GM12874 (cell line): ENCODE data around the gene WWOX.

Experiments
- TF ChIP-seq, protein P1 (sequence below): IDR thresholded peaks from 2 replicates; pipeline ENCODE4 v1.5.1; 2011; ENCODE audit warnings: low read depth, mild to moderate bottlenecking, control low read depth, low read length, moderate library complexity; ENCODE audit not compliant: insufficient read depth

Gene WWOX

DNA sequence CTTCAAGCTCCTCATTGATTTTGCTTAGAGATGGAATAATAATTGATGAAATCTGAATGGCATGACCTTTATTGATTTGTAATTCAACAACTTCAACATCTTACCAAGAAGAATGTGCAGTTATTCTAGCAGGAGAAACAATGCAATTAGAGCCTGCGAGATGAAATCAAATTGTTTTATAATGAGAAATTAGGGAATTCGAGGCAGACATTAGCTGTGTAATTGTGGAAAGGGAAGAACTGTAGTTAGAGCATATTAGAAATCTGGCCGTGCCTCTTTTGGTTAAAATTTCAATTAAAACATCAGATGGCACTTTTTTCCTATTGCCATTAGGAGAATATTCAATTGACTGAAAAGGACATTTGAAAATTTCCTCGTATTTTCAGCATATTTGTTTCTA, 325.8 kb downstream of the WWOX start:
- TF ChIP-seq, protein P1, sequence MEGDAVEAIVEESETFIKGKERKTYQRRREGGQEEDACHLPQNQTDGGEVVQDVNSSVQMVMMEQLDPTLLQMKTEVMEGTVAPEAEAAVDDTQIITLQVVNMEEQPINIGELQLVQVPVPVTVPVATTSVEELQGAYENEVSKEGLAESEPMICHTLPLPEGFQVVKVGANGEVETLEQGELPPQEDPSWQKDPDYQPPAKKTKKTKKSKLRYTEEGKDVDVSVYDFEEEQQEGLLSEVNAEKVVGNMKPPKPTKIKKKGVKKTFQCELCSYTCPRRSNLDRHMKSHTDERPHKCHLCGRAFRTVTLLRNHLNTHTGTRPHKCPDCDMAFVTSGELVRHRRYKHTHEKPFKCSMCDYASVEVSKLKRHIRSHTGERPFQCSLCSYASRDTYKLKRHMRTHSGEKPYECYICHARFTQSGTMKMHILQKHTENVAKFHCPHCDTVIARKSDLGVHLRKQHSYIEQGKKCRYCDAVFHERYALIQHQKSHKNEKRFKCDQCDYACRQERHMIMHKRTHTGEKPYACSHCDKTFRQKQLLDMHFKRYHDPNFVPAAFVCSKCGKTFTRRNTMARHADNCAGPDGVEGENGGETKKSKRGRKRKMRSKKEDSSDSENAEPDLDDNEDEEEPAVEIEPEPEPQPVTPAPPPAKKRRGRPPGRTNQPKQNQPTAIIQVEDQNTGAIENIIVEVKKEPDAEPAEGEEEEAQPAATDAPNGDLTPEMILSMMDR = no peak

DNA sequence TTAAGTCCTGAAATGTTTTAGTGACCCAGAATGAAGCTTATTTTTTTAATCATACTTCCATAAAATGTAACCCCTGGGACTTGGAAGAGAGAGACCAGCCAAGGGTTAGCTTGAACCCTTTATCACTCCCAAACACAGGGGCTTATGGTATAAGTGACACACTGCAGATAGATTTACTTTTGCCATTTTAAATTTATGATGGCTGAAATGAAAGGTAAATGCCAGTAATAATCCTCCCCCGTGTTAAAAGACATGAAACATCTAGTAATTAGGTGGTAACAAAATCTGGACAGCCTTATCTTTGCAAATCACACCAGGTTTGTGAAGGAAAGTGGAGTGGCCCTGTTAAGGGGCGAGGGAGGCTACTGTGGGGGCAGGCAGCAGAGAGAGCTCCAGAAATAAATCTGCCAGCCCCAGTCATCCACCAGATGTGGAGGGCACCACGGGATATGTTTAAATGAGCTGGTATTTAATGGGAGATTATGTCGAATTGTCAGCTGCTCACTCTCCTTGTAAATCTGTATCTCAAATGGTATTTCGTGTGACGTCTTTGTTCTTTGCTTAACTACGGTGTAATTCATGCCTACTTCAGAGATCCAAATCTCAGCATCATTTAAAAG, 326.5 kb downstream of the WWOX start:
- TF ChIP-seq, protein P1 = no peak

GRCh38 chr16:78428193-78428592, 328.7 kb downstream of the WWOX start:
- TF ChIP-seq, protein P1 = no peak

GRCh38 chr16:78430281-78430680, 330.8 kb downstream of the WWOX start:
- TF ChIP-seq, protein P1 = no peak

DNA sequence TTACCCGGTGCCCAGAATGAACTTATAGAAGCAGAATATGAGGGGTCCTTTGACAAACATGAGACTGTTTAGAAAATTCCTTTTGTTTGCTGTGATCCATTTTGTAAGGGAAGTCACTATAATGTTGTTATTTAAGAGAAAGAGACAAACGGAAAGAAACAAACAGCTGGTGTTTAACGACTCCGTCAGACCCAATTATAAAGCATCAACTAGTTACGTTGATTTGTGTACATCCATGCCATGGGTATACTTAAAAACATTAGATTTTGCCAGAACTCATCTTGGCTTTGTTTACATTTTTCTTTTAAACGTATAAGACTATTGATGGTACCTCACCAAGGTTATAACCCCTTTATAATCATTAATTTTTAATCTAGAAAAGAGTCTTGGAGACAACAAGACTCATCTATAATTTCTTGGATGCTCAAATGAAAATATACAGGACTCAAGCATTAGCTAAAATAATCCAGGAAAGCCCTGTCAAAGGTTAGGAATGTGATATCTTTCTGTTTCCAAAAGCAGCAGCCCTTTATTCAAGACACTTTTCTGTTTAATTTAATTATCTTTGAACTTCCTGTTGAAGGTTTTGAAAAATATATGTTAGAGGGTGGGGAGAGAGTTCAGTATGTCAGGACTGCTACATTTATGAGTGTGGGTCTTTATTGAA, 331.7 kb downstream of the WWOX start:
- TF ChIP-seq, protein P1 = no peak

GRCh38 chr16:78431701-78432100, 332.2 kb downstream of the WWOX start:
- TF ChIP-seq, protein P1 = no peak

- TF ChIP-seq, protein P1 = no peak
Measured at GRCh38 chr16:78432451-78432850, 333.0 kb downstream of the WWOX start.
